Uterus (tissue), 2 donors: ENCODE results near the gene PIK3C2G.

Source experiments
- POLR2A ChIP-seq, 2 donors: fragments of 450-650 bp; IDR thresholded peaks; one replicate each; pipeline ENCODE4 v1.6.1; 2016; ENCODE audit warnings: antibody characterized with exemption in 2 of 2, mild to moderate bottlenecking in 1 of 2, moderate library complexity in 1 of 2
- TF ChIP-seq, protein P1 (sequence below), 4 experiments: fragments of 200-600 bp in 2 of 4; fragments of 450-650 bp in 2 of 4; sonication (generic) in 2 of 4; IDR thresholded peaks; one replicate each; pipeline ENCODE4 v1.5.1; 2016 to 2019; ENCODE audit warnings: antibody characterized with exemption in 4 of 4, mild to moderate bottlenecking in 2 of 4, moderate library complexity in 1 of 4

DNA sequence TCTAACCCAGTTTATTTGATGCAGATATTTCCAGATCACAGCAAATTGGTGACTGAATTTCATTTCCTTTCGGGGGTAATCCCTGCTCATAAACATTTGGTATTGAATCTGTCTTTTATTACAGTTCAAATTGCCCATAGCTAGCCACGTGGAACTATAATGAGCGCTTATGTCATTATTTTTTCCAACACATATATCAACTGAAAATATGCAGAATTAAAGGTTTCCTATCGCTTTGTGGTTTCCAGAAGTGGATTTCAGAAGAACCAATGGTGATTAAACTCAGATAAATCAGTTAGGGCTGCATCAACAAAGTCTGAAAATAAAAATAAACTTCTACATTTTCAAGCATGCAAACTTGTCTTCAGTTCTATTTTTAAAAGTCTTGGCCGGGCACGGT, 111.9 kb downstream of the PIK3C2G start:
- TF ChIP-seq POLR2A (IDR thresholded peaks at IDR 0.05): no peak
- TF ChIP-seq, protein P1, sequence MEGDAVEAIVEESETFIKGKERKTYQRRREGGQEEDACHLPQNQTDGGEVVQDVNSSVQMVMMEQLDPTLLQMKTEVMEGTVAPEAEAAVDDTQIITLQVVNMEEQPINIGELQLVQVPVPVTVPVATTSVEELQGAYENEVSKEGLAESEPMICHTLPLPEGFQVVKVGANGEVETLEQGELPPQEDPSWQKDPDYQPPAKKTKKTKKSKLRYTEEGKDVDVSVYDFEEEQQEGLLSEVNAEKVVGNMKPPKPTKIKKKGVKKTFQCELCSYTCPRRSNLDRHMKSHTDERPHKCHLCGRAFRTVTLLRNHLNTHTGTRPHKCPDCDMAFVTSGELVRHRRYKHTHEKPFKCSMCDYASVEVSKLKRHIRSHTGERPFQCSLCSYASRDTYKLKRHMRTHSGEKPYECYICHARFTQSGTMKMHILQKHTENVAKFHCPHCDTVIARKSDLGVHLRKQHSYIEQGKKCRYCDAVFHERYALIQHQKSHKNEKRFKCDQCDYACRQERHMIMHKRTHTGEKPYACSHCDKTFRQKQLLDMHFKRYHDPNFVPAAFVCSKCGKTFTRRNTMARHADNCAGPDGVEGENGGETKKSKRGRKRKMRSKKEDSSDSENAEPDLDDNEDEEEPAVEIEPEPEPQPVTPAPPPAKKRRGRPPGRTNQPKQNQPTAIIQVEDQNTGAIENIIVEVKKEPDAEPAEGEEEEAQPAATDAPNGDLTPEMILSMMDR (IDR thresholded peaks at IDR 0.05): no peak
